Neural progenitor cell (in vitro differentiated cells): ENCODE measurements around the gene TMEM176A.

ENCODE experiments used
- CTCF ChIP-seq: fragments of 200-600 bp; sonication (generic); IDR thresholded peaks from 2 replicates; pipeline ENCODE4 v1.5.1; 2017; ENCODE audit warnings: antibody characterized with exemption, mild to moderate bottlenecking
- EZH2 ChIP-seq: fragments of 200-600 bp; sonication (generic); IDR thresholded peaks from 2 replicates; pipeline ENCODE4 v1.6.1; 2017; ENCODE audit warnings: antibody characterized with exemption, mild to moderate bottlenecking, moderate library complexity
- EZH2phosphoT487 ChIP-seq: fragments of 200-600 bp; sonication (generic); IDR thresholded peaks from 2 replicates; pipeline ENCODE4 v1.6.1; 2017; ENCODE audit warnings: antibody characterized with exemption

GRCh38 chr7:150838965-150839650 is 38.5 kb downstream of the TMEM176A start:
- TF ChIP-seq CTCF: no peak
- TF ChIP-seq EZH2: no peak
- TF ChIP-seq EZH2phosphoT487: no peak
